Sigmoid colon (tissue), 7 donors: ENCODE results near the gene SLC36A4. TPM values are rescaled to one million over a fixed set of nuclear protein-coding genes. Genes with fewer than 3 reads are reported as not detected.

Source experiments
- DNase-seq: peaks from one replicate; pipeline ENCODE4 v3.0.0-alpha.2; 2019
- H3K27ac ChIP-seq, 4 donors: fragments of 200-600 bp; sonication (generic); one replicate each; pipeline ENCODE4 v1.5.1; 2016 to 2019; ENCODE audit warnings: mild to moderate bottlenecking in 1 of 4
- H3K27me3 ChIP-seq, 3 donors: fragments of 200-600 bp; sonication (generic); one replicate each; pipeline ENCODE4 v1.5.1; 2019; ENCODE audit warnings: mild to moderate bottlenecking in 1 of 3
- H3K36me3 ChIP-seq, 4 donors: fragments of 200-600 bp; sonication (generic); one replicate each; pipeline ENCODE4 v1.5.1; 2016 to 2019
- H3K4me1 ChIP-seq, 4 donors: fragments of 200-600 bp; sonication (generic); one replicate each; pipeline ENCODE4 v1.5.1; 2017 to 2019
- H3K4me3 ChIP-seq, 4 donors: fragments of 200-600 bp; sonication (generic); one replicate each; pipeline ENCODE4 v1.5.1; 2017 to 2019; ENCODE audit warnings: mild to moderate bottlenecking in 2 of 4, moderate library complexity in 1 of 4
- H3K9me3 ChIP-seq, 4 donors: fragments of 200-600 bp in 3 of 4; sonication (generic) in 3 of 4; one replicate each; pipeline versions ENCODE4 v1.5.1 to v1.6.1; 2013 to 2019
- EP300 ChIP-seq, 4 donors: sonication (generic); formaldehyde crosslinking; IDR thresholded peaks; one replicate each; pipeline ENCODE4 v1.6.1; 2017; ENCODE audit warnings: antibody characterized with exemption in 4 of 4
- POLR2A ChIP-seq, 2 donors: fragments of 450-650 bp; IDR thresholded peaks; one replicate each; pipeline ENCODE4 v1.6.1; 2016; ENCODE audit warnings: antibody characterized with exemption in 2 of 2, mild to moderate bottlenecking in 2 of 2, moderate library complexity in 2 of 2
- POLR2AphosphoS5 ChIP-seq, 4 donors: sonication (generic); formaldehyde crosslinking; IDR thresholded peaks; one replicate each; pipeline ENCODE4 v1.6.1; 2017; ENCODE audit warnings: antibody characterized with exemption in 4 of 4
- WGBS, 2 donors: extraction: QIAGEN DNeasy Blood & Tissue Kit; methylation state at CpG; one replicate each; pipeline ENCODE4 v1.1.7; 2013; 5-methylcytosine and 5-hydroxymethylcytosine counted together
- intact Hi-C: fragments of 100-400 bp; cut with DNase I; formaldehyde crosslinking; loops from one replicate; pipeline ENCODE4 v1.15.1; 2023
- polyA plus RNA-seq, 3 donors: library from polyadenylated mRNA; stranded (reverse); fragments of 200-250 nt; gene quantifications; one replicate each; pipeline ENCODE4 v1.2.3, GENCODE V29; 2013
- total RNA-seq, 4 donors: library from RNA; depleted of rRNA; stranded (reverse); fragments of >200 nt; gene quantifications; one replicate each; pipeline ENCODE4 v1.1.0, GENCODE V29; 2016
- TF ChIP-seq, protein P1 (sequence below), 4 experiments: fragments of 450-650 bp in 3 of 4; fragments of 200-600 bp in 1 of 4; IDR thresholded peaks; one replicate each; pipeline ENCODE4 v1.5.1; 2016 to 2019; ENCODE audit warnings: antibody characterized with exemption in 4 of 4, mild to moderate bottlenecking in 3 of 4, moderate library complexity in 2 of 4
- donor health status: healthy with polysubstance abuse.
- donor health status: Bipolar disorder and iron deficiency.
- donor health status: healthy.

SLC36A4 gene
- total and polyA plus RNA-seq, 7 donors, result 4.2 to 17.7 (median 14.6) TPM

GRCh38 chr11:93128574-93128973 is 69.2 kb downstream of the SLC36A4 start:
- H3K27me3 ChIP-seq, result peaks cover 0 to 20% (median 0%) of the 10 kb centered on the region in 3 donors
- no peaks in the 10 kb centered on the region for H3K9me3 ChIP-seq
- no peak overlapping the region for H3K4me3 ChIP-seq
- TF ChIP-seq, protein P1, sequence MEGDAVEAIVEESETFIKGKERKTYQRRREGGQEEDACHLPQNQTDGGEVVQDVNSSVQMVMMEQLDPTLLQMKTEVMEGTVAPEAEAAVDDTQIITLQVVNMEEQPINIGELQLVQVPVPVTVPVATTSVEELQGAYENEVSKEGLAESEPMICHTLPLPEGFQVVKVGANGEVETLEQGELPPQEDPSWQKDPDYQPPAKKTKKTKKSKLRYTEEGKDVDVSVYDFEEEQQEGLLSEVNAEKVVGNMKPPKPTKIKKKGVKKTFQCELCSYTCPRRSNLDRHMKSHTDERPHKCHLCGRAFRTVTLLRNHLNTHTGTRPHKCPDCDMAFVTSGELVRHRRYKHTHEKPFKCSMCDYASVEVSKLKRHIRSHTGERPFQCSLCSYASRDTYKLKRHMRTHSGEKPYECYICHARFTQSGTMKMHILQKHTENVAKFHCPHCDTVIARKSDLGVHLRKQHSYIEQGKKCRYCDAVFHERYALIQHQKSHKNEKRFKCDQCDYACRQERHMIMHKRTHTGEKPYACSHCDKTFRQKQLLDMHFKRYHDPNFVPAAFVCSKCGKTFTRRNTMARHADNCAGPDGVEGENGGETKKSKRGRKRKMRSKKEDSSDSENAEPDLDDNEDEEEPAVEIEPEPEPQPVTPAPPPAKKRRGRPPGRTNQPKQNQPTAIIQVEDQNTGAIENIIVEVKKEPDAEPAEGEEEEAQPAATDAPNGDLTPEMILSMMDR (IDR thresholded peaks at IDR 0.05), result no peak
- TF ChIP-seq POLR2A (IDR thresholded peaks at IDR 0.05) (no peak), EP300 (IDR thresholded peaks at IDR 0.05) (no peak), POLR2AphosphoS5 (IDR thresholded peaks at IDR 0.05) (no peak)
- intact Hi-C loops, result no loop called here
- H3K27ac ChIP-seq, result no peak overlapping the region
- peaks cover 0 to 4% (median 0%) of the 10 kb centered on the region in 4 donors for H3K4me1 ChIP-seq
- no peak for DNase-seq
- 95 to 96% methylated on average over 3 of the region's 3 CpGs for WGBS, 2 donors
- no peaks in the 10 kb centered on the region for H3K36me3 ChIP-seq

- H3K27me3 ChIP-seq, result peaks cover 0 to 18% (median 0%) of the 10 kb centered on the region in 3 donors
- H3K27ac ChIP-seq, result no peak overlapping the region
- no peaks in the 10 kb centered on the region for H3K36me3 ChIP-seq
- H3K4me1 ChIP-seq, result peaks cover 0 to 8% (median 0%) of the 10 kb centered on the region in 4 donors
- intact Hi-C loops, result no loop called here
- no peaks in the 10 kb centered on the region for H3K9me3 ChIP-seq
- no peak for DNase-seq
- 12 to 55% methylated on average over 4 of the region's 4 CpGs for WGBS, 2 donors
- TF ChIP-seq POLR2A (IDR thresholded peaks at IDR 0.05) (no peak), EP300 (IDR thresholded peaks at IDR 0.05) (no peak), POLR2AphosphoS5 (IDR thresholded peaks at IDR 0.05) (no peak)
- no peak overlapping the region for H3K4me3 ChIP-seq
These were observed 74.4 kb downstream of the SLC36A4 start for GRCh38 chr11:93123351-93123898.

DNA sequence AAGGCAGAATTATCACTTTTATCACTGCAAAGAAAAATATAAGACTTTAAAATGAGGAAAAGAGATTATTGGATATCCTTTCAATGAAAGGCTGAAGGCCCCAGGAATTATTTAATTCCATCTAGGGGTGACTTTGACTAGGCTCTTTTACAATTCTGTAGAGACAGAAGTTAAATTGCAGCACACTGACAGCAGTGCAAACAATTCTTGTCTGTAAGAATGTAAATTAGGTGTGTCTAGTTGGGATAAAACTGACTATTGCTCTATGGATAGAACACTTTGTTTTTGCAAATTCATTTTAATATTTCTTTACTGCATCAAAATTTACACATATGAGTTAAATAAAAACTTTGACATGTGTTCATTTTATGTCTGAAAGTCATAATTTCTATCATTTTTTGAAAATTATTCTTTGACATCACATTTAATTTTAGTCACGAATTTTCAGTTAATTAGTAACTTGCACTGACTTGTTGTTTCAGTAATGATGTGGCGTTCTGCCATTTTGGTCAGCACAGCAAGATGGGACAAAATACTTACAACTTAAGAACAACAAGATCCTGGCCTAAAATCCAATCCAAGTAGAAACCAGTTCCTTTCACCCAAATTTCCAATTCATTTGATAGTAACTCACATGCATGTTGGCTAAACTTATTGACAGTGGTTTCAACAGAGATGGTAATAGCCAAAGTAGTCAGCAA is 75.1 kb downstream of the SLC36A4 start:
- no peaks in the 10 kb centered on the region for H3K36me3 ChIP-seq
- 24 to 79% methylated on average over 2 of the region's 2 CpGs for WGBS, 2 donors
- no peak overlapping the region for H3K27ac ChIP-seq
- H3K27me3 ChIP-seq, result peaks cover 0 to 11% (median 0%) of the 10 kb centered on the region in 3 donors
- no peaks in the 10 kb centered on the region for H3K9me3 ChIP-seq
- H3K4me1 ChIP-seq, result peaks cover 0 to 8% (median 0%) of the 10 kb centered on the region in 4 donors
- TF ChIP-seq, protein P1 (IDR thresholded peaks at IDR 0.05), result no peak
- TF ChIP-seq EP300 (IDR thresholded peaks at IDR 0.05) (no peak), POLR2A (IDR thresholded peaks at IDR 0.05) (no peak), POLR2AphosphoS5 (IDR thresholded peaks at IDR 0.05) (no peak)
- no peak overlapping the region for H3K4me3 ChIP-seq
- intact Hi-C loops, result no loop called here
- DNase-seq, result no peak

DNA sequence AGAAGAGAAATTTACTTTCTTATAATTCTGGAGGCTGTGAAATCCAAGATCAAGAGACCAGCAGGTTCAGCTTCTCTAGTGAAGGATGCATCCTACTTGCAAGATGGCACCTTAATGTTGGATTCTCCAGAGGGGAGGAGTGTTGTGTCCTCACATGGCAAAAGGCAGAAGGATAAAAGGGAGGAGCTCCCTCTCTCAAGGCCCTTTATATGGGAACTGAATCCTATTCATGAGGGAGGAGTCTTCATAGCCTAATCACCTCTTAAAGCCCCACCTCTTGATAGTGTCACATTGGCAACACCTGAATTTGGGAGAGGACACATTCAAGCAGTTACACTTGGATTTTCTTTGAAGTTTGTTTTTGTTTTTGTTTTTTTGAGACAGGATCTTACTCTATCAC is 79.5 kb downstream of the SLC36A4 start:
- Histone ChIP-seq H3K4me1 (peaks cover 0 to 1% (median 0%) of the 10 kb centered on the region in 4 donors), H3K9me3 (no peaks in the 10 kb centered on the region), H3K27me3 (peaks cover 0 to 2% (median 0%) of the 10 kb centered on the region in 3 donors), H3K27ac (no peak overlapping the region), H3K4me3 (no peak overlapping the region), H3K36me3 (no peaks in the 10 kb centered on the region)
- TF ChIP-seq POLR2A (IDR thresholded peaks at IDR 0.05), result no peak
- DNase-seq, result no peak
- intact Hi-C loops, result no loop called here

DNA sequence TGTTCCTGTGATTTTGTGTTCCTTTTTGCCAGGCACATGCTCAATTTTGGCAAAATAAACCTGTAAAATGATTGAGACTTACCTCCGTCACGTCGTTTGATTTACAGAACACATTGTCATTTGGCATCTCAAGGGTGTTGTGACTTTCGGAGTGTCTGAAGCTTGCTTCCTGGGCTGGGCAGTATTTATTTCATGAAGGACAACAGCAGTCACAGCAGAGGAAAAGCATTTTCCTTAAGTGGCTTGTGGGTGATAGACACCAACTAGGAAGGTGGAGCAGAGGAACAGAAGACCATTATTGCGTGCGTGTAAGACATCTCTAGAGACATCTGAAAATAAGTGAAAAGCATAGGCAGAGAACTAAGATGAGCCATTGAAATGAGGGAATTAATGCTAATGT is 80.2 kb downstream of the SLC36A4 start:
- H3K27me3 ChIP-seq, result peaks cover 0 to 2% (median 0%) of the 10 kb centered on the region in 3 donors
- H3K4me3 ChIP-seq, result no peak overlapping the region
- TF ChIP-seq EP300 (IDR thresholded peaks at IDR 0.05), result no peak
- TF ChIP-seq, protein P1 (IDR thresholded peaks at IDR 0.05), result no peak
- no peak for TF ChIP-seq POLR2A (IDR thresholded peaks at IDR 0.05)
- no peak for TF ChIP-seq POLR2AphosphoS5 (IDR thresholded peaks at IDR 0.05)
- DNase-seq, result no peak
- no peaks in the 10 kb centered on the region for H3K36me3 ChIP-seq
- intact Hi-C loops, result no loop called here
- H3K27ac ChIP-seq, result no peak overlapping the region
- no peaks in the 10 kb centered on the region for H3K4me1 ChIP-seq
- no peaks in the 10 kb centered on the region for H3K9me3 ChIP-seq
- 62 to 77% methylated on average over 6 of the region's 6 CpGs for WGBS, 2 donors
